ENCODE data around the gene HINFP.

DNA sequence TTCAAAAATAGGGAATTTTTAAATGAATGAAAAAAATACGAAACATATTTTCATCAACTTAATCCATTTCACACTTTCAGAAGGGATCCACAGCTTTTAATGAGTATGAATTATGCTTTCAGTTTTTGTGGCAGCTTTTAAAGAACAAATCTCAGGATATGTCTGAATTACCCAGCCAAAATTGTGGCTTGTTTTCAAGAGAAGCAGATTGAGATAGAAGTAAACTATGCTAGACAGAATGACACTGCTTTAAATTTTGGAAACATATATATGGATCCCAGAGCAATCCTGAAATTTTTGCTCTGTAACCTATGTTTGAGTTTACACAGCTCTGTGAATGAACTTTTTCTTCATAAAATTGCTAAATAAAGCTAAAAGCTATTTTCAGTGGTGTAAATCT is 2.4 kb upstream of the HINFP start:
- TF ChIP-seq, protein P1, sequence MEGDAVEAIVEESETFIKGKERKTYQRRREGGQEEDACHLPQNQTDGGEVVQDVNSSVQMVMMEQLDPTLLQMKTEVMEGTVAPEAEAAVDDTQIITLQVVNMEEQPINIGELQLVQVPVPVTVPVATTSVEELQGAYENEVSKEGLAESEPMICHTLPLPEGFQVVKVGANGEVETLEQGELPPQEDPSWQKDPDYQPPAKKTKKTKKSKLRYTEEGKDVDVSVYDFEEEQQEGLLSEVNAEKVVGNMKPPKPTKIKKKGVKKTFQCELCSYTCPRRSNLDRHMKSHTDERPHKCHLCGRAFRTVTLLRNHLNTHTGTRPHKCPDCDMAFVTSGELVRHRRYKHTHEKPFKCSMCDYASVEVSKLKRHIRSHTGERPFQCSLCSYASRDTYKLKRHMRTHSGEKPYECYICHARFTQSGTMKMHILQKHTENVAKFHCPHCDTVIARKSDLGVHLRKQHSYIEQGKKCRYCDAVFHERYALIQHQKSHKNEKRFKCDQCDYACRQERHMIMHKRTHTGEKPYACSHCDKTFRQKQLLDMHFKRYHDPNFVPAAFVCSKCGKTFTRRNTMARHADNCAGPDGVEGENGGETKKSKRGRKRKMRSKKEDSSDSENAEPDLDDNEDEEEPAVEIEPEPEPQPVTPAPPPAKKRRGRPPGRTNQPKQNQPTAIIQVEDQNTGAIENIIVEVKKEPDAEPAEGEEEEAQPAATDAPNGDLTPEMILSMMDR (IDR thresholded peaks at IDR 0.05), result no peak
- TF ChIP-seq POLR2A (IDR thresholded peaks at IDR 0.05), result no peak
